Psoas muscle (tissue), 8 donors: Measurements from ENCODE around the gene MXRA5. TPM values are rescaled to one million over a fixed set of nuclear protein-coding genes. Genes with fewer than 3 reads are reported as not detected.

ENCODE experiments used
- ATAC-seq, 4 donors: fragments of 200-7000 bp; cut with Tn5 transposase; one replicate each; pipeline ENCODE4 v1.9.1; 2020; ENCODE audit warnings: moderate library complexity in 3 of 4, mild to moderate bottlenecking in 2 of 4
- DNase-seq, 2 donors: peaks; one replicate each; pipeline ENCODE4 v3.0.0-alpha.2; 2020
- H3K27ac ChIP-seq: fragments of 200-600 bp; one replicate; pipeline ENCODE4 v1.8.0; 2022
- H3K27me3 ChIP-seq, 3 donors: fragments of 200-600 bp in 1 of 3; one replicate each; pipeline versions ENCODE4 v1.6.1 to v1.8.0; 2013 to 2022; ENCODE audit warnings: low read length in 2 of 3, mild to moderate bottlenecking in 2 of 3, moderate library complexity in 1 of 3; ENCODE audit not compliant: insufficient read depth in 3 of 3
- H3K36me3 ChIP-seq, 2 donors: fragments of 200-600 bp in 1 of 2; one replicate each; pipeline versions ENCODE4 v1.6.1 to v1.8.0; 2013 to 2022; ENCODE audit warnings: low read depth in 1 of 2, mild to moderate bottlenecking in 1 of 2, moderate library complexity in 1 of 2; ENCODE audit not compliant: insufficient read depth in 1 of 2
- H3K4me1 ChIP-seq: fragments of 200-600 bp; one replicate; pipeline ENCODE4 v1.8.0; 2022
- H3K4me3 ChIP-seq: fragments of 200-600 bp; one replicate; pipeline ENCODE4 v1.8.0; 2022; ENCODE audit warnings: mild to moderate bottlenecking
- H3K9me3 ChIP-seq: fragments of 200-600 bp; one replicate; pipeline ENCODE4 v1.8.0; 2022
- CTCF ChIP-seq: fragments of 200-600 bp; IDR thresholded peaks from one replicate; pipeline ENCODE4 v1.8.0; 2022; ENCODE audit warnings: antibody characterized with exemption
- WGBS, 3 donors: extraction: QIAGEN DNeasy Blood & Tissue Kit; methylation state at CpG; one replicate each; pipeline versions ENCODE4 v1.1.6 to v1.1.7; 2013; 5-methylcytosine and 5-hydroxymethylcytosine counted together
- intact Hi-C, 2 donors: fragments of 100-400 bp; cut with DNase I; formaldehyde crosslinking; loops; one replicate each; pipeline versions ENCODE4 v1.11.0 to v1.14.2; 2022
- polyA plus RNA-seq, 3 donors: library from polyadenylated mRNA; stranded (reverse); fragments of 200-250 nt; gene quantifications; one replicate each; pipeline ENCODE4 v1.2.3, GENCODE V29; 2013
- total RNA-seq, 4 donors: library from RNA; stranded (reverse); fragmentation: NEBNext Ultra II Directional in 2 of 4; extraction: Animal tissue kit (Norgen Biotek cat#: 25700) in 2 of 4; gene quantifications; one replicate each; pipeline versions ENCODE4 v1.2.1 to v1.2.4, GENCODE V29; 2021 to 2023
- donor health status: healthy with polysubstance abuse.
- donor health status: DM: no; HTN: no; CAD: no; lungs with moderate emphysema.
- donor health status: Bipolar disorder and iron deficiency.
- donor health status: healthy.
- donor health status: DM: yes; HTN: yes; CAD: no.
- donor health status: DM: no; HTN: no; CAD: no.
- donor health status: DM: no; HTN: no; CAD: no.
- donor health status: DM: yes; HTN: yes; CAD: no.

MXRA5 gene
- total and polyA plus RNA-seq, 7 donors, result 0.03 to 6.7 (median 0.23) TPM

GRCh38 chrX:3299636-3300035, 46.8 kb downstream of the MXRA5 start:
- ATAC-seq, result no peak
- Histone ChIP-seq H3K27me3 (no peaks in the 10 kb centered on the region), H3K4me1 (no peaks in the 10 kb centered on the region)

GRCh38 chrX:3295731-3296130, 50.7 kb downstream of the MXRA5 start:
- intact Hi-C loops, result no loop called here
- H3K36me3 ChIP-seq, result no peaks in the 10 kb centered on the region
- no peak overlapping the region for H3K27ac ChIP-seq
- TF ChIP-seq CTCF, result no peak
- no peak overlapping the region for H3K4me3 ChIP-seq
- H3K4me1 ChIP-seq, result no peaks in the 10 kb centered on the region
- DNase-seq, result no peak
- no peak for ATAC-seq
- no peaks in the 10 kb centered on the region for H3K27me3 ChIP-seq
- H3K9me3 ChIP-seq, result peaks cover under 1% of the 10 kb centered on the region
- 57 to 78% (median 60%) methylated on average over 5 of the region's 5 CpGs for WGBS, 3 donors

More at GRCh38 chrX:3299636-3300035, 46.8 kb downstream of the MXRA5 start:
- H3K9me3 ChIP-seq, result no peaks in the 10 kb centered on the region
- DNase-seq, result no peak
- 40 to 65% (median 63%) methylated on average over 1 of the region's 1 CpG for WGBS, 3 donors
- H3K27ac ChIP-seq, result no peak overlapping the region
- H3K36me3 ChIP-seq, result no peaks in the 10 kb centered on the region
- no peak for TF ChIP-seq CTCF
- no peak overlapping the region for H3K4me3 ChIP-seq
- intact Hi-C loops, result no loop called here

GRCh38 chrX:3293251-3293650, 53.2 kb downstream of the MXRA5 start:
- H3K4me1 ChIP-seq, result no peaks in the 10 kb centered on the region
- no peak overlapping the region for H3K4me3 ChIP-seq
- WGBS, 3 donors, result 43 to 49% (median 47%) methylated on average over 2 of the region's 2 CpGs
- H3K9me3 ChIP-seq, result peaks cover 7% of the 10 kb centered on the region
- no peaks in the 10 kb centered on the region for H3K27me3 ChIP-seq
- TF ChIP-seq CTCF, result no peak
- H3K36me3 ChIP-seq, result no peaks in the 10 kb centered on the region
- H3K27ac ChIP-seq, result no peak overlapping the region
- DNase-seq (no peak), ATAC-seq (no peak)
- intact Hi-C loops, result no loop called here

- 71 to 89% (median 76%) methylated on average over 1 of the region's 1 CpG for WGBS, 3 donors
- TF ChIP-seq CTCF, result no peak
- Histone ChIP-seq H3K27ac (no peak overlapping the region), H3K4me3 (no peak overlapping the region), H3K27me3 (no peaks in the 10 kb centered on the region), H3K4me1 (no peaks in the 10 kb centered on the region), H3K36me3 (no peaks in the 10 kb centered on the region), H3K9me3 (peaks cover 7% of the 10 kb centered on the region)
- ATAC-seq (no peak), DNase-seq (no peak)
- intact Hi-C loops, result no loop called here
Measured at GRCh38 chrX:3290561-3290960, 55.9 kb downstream of the MXRA5 start.

GRCh38 chrX:3286196-3286945, 60.1 kb downstream of the MXRA5 start:
- no peaks in the 10 kb centered on the region for H3K36me3 ChIP-seq
- H3K27ac ChIP-seq, result no peak overlapping the region
- no peak overlapping the region for H3K4me3 ChIP-seq
- H3K4me1 ChIP-seq, result no peaks in the 10 kb centered on the region
- DNase-seq (no peak), ATAC-seq (no peak)
- intact Hi-C loops, result no loop called here
- 46 to 55% (median 46%) methylated on average over 14 of the region's 14 CpGs for WGBS, 3 donors
- peaks cover 7% of the 10 kb centered on the region for H3K9me3 ChIP-seq
- H3K27me3 ChIP-seq, result no peaks in the 10 kb centered on the region
- TF ChIP-seq CTCF, result no peak
